Neural cell (in vitro differentiated cells): ENCODE data around the gene USH1C. TPM values are rescaled to one million over a fixed set of nuclear protein-coding genes. Genes with fewer than 3 reads are reported as not detected.

Source experiments
- H2AFZ ChIP-seq: fragments of 200-600, 300-800 bp; sonication (generic), shearing (Covaris generic); 2 replicates; pipeline ENCODE4 v1.6.0; 2014; ENCODE audit warnings: low read depth, mild to moderate bottlenecking, antibody characterized with exemption, low read length, moderate library complexity
- H3F3A ChIP-seq: fragments of 200-600 bp; shearing (Covaris generic); 2 replicates; pipeline ENCODE4 v1.6.1; 2016; ENCODE audit warnings: mild to moderate bottlenecking, moderate library complexity, mixed read lengths, antibody characterized with exemption, low read length; ENCODE audit not compliant: insufficient read depth, poor library complexity, severe bottlenecking
- H3K27ac ChIP-seq: fragments of 200-600, 300-800 bp; sonication (generic), shearing (Covaris generic); 2 replicates; pipeline ENCODE4 v1.5.1; 2014; ENCODE audit warnings: mild to moderate bottlenecking, low read length, moderate library complexity
- H3K27me3 ChIP-seq: fragments of 300-800, 200-600 bp; sonication (generic), shearing (Covaris generic); 2 replicates; pipeline ENCODE4 v1.6.0; 2014; ENCODE audit warnings: mild to moderate bottlenecking, low read depth, low read length, moderate library complexity; ENCODE audit not compliant: insufficient read depth
- H3K36me3 ChIP-seq: fragments of 300-800, 200-600 bp; sonication (generic), shearing (Covaris generic); 2 replicates; pipeline ENCODE4 v1.5.1; 2014; ENCODE audit warnings: mild to moderate bottlenecking, antibody characterized with exemption, low read length, moderate library complexity; ENCODE audit not compliant: insufficient read depth
- H3K4me2 ChIP-seq: fragments of 300-800, 200-600 bp; sonication (generic), shearing (Covaris generic); 2 replicates; pipeline ENCODE4 v1.6.0; 2014; ENCODE audit warnings: mild to moderate bottlenecking, low read length
- H3K4me3 ChIP-seq: fragments of 300-800, 200-600 bp; sonication (generic), shearing (Covaris generic); 2 replicates; pipeline ENCODE4 v1.5.1; 2014; ENCODE audit warnings: mild to moderate bottlenecking, low read length, moderate library complexity
- H3K79me2 ChIP-seq: fragments of 200-600 bp; shearing (Covaris generic); replicated peaks from 2 replicates; pipeline ENCODE4 v1.6.0; 2014; ENCODE audit warnings: mild to moderate bottlenecking, low read length, moderate library complexity; ENCODE audit not compliant: insufficient read depth
- H3K9ac ChIP-seq: fragments of 300-800, 200-600 bp; sonication (generic), shearing (Covaris generic); 2 replicates; pipeline ENCODE4 v1.6.1; 2016; ENCODE audit warnings: mild to moderate bottlenecking, low read length, mixed read lengths
- H3K9me2 ChIP-seq: fragments of 200-600 bp; shearing (Covaris generic); 2 replicates; pipeline ENCODE4 v1.6.1; 2016; ENCODE audit warnings: mild to moderate bottlenecking, low read length, mixed read lengths; ENCODE audit not compliant: insufficient read depth
- H3K9me3 ChIP-seq: fragments of 200-600, 300-800 bp; sonication (generic), shearing (Covaris generic); 2 replicates; pipeline ENCODE4 v1.6.1; 2016; ENCODE audit warnings: mild to moderate bottlenecking, mixed run types, low read length, moderate library complexity, mixed read lengths
- H4K20me1 ChIP-seq: fragments of 200-600 bp; shearing (Covaris generic); 2 replicates; pipeline ENCODE4 v1.6.1; 2016; ENCODE audit warnings: mild to moderate bottlenecking, mixed run types; ENCODE audit not compliant: insufficient read depth
- CTCF ChIP-seq: fragments of 450-650 bp; IDR thresholded peaks from 2 replicates; pipeline ENCODE4 v1.5.1; 2014; ENCODE audit warnings: antibody characterized with exemption, mild to moderate bottlenecking, moderate library complexity; ENCODE audit not compliant: poor library complexity, severe bottlenecking
- EZH2 ChIP-seq: fragments of 200-600, 300-800 bp; shearing (Covaris generic), sonication (generic); IDR thresholded peaks from 2 replicates; pipeline ENCODE4 v1.6.1; 2014; ENCODE audit warnings: antibody characterized with exemption, low read length, borderline replicate concordance, mild to moderate bottlenecking; ENCODE audit not compliant: insufficient read depth, poor library complexity, severe bottlenecking
- MXI1 ChIP-seq: fragments of 450-650 bp; conservative IDR thresholded peaks from 2 replicates; pipeline ENCODE4 v1.6.1; 2014; ENCODE audit warnings: antibody characterized with exemption, mild to moderate bottlenecking; ENCODE audit not compliant: poor library complexity, severe bottlenecking
- POLR2AphosphoS5 ChIP-seq: IDR thresholded peaks from 2 replicates; pipeline ENCODE4 v1.6.1; 2012
- RAD21 ChIP-seq: fragments of 450-650 bp; conservative IDR thresholded peaks from 2 replicates; pipeline ENCODE4 v1.6.1; 2014; ENCODE audit warnings: antibody characterized with exemption, mild to moderate bottlenecking, moderate library complexity
- REST ChIP-seq: IDR thresholded peaks from 2 replicates; pipeline ENCODE4 v1.6.1; 2012; ENCODE audit warnings: borderline replicate concordance
- SMC3 ChIP-seq: fragments of 450-650 bp; conservative IDR thresholded peaks from 2 replicates; pipeline ENCODE4 v1.6.1; 2014; ENCODE audit warnings: antibody characterized with exemption, mild to moderate bottlenecking, moderate library complexity; ENCODE audit not compliant: poor library complexity
- TAF1 ChIP-seq: IDR thresholded peaks from 2 replicates; pipeline ENCODE4 v1.6.1; 2012; ENCODE audit warnings: low read depth
- polyA plus RNA-seq: library from polyadenylated mRNA; depleted of rRNA; stranded (reverse); fragments of >200 nt; gene quantifications from 2 replicates; pipeline ENCODE4 v1.2.3, GENCODE V29; 2014

Gene USH1C
- polyA plus RNA-seq, 1 donor from 2014 or later, result 0.67 TPM

GRCh38 chr11:17537261-17537660 is 7.0 kb downstream of the USH1C start:
- Histone ChIP-seq H3K27me3 (no peaks in the 10 kb centered on the region), H3K27ac (no peak overlapping the region), H3K9ac (no peak overlapping the region), H2AFZ (no peak overlapping the region), H3K9me3 (no peaks in the 10 kb centered on the region), H3F3A (no peaks in the 10 kb centered on the region), H3K36me3 (no peaks in the 10 kb centered on the region), H3K4me2 (no peak overlapping the region), H3K4me3 (no peak overlapping the region), H4K20me1 (no peaks in the 10 kb centered on the region), H3K9me2 (no peaks in the 10 kb centered on the region), H3K79me2 (no peaks in the 10 kb centered on the region)
- no peak for TF ChIP-seq MXI1
- no peak for TF ChIP-seq SMC3
- no peak for TF ChIP-seq POLR2AphosphoS5
- TF ChIP-seq REST, result no peak
- TF ChIP-seq EZH2, result no peak
- no peak for TF ChIP-seq TAF1
- no peak for TF ChIP-seq RAD21

- H3K27me3 ChIP-seq, result no peaks in the 10 kb centered on the region
- H3K27ac ChIP-seq, result no peak overlapping the region
- H3K79me2 ChIP-seq, result no peaks in the 10 kb centered on the region
- no peaks in the 10 kb centered on the region for H3K36me3 ChIP-seq
- no peaks in the 10 kb centered on the region for H4K20me1 ChIP-seq
- no peaks in the 10 kb centered on the region for H3K9me2 ChIP-seq
- no peak overlapping the region for H3K9ac ChIP-seq
- H3F3A ChIP-seq, result no peaks in the 10 kb centered on the region
- no peak overlapping the region for H2AFZ ChIP-seq
- H3K9me3 ChIP-seq, result no peaks in the 10 kb centered on the region
- no peak overlapping the region for H3K4me2 ChIP-seq
- TF ChIP-seq CTCF (no peak), MXI1 (no peak), EZH2 (no peak), TAF1 (no peak), POLR2AphosphoS5 (no peak)
- H3K4me3 ChIP-seq, result no peak overlapping the region
Measured at GRCh38 chr11:17535488-17535887, 8.7 kb downstream of the USH1C start.
